HG03064 (cell line): ENCODE data around the gene CIB4.
"Not testable (repeated sequence)": the region's sequence is repeated elsewhere in the genome, so short reads cannot be mapped to it uniquely, and the experiment has no call there.

ENCODE experiments used
- ATAC-seq: cut with Tn5 transposase; IDR thresholded peaks from one replicate; pipeline ENCODE4 v1.9.1; 2021; ENCODE audit warnings: low read depth; ENCODE audit not compliant: unreplicated experiment

CIB4 gene

GRCh38 chr2:26574066-26574899 is 66.9 kb downstream of the CIB4 start:
- ATAC-seq, result no peak

GRCh38 chr2:26573241-26573925 is 67.8 kb downstream of the CIB4 start:
- no peak for ATAC-seq

- no peak for ATAC-seq
Measured at GRCh38 chr2:26572591-26572990, 68.6 kb downstream of the CIB4 start.

GRCh38 chr2:26571316-26571715 is 69.8 kb downstream of the CIB4 start:
- ATAC-seq, result no peak

GRCh38 chr2:26570083-26570430 is 71.1 kb downstream of the CIB4 start:
- no peak for ATAC-seq

- ATAC-seq, result no peak
Measured at GRCh38 chr2:26569216-26570082, 71.7 kb downstream of the CIB4 start.

GRCh38 chr2:26568076-26568890 is 72.9 kb downstream of the CIB4 start:
- ATAC-seq, result no peak

- no peak for ATAC-seq
Measured at GRCh38 chr2:26567534-26567933, 73.6 kb downstream of the CIB4 start.

GRCh38 chr2:26566731-26567130 is 74.4 kb downstream of the CIB4 start:
- not testable (repeated sequence) for ATAC-seq

GRCh38 chr2:26566081-26566375 is 75.1 kb downstream of the CIB4 start:
- no peak for ATAC-seq

GRCh38 chr2:26564121-26564644 is 77.0 kb downstream of the CIB4 start:
- no peak for ATAC-seq

GRCh38 chr2:26563686-26564085 is 77.5 kb downstream of the CIB4 start:
- no peak for ATAC-seq

- no peak for ATAC-seq
Measured at GRCh38 chr2:26562811-26563645, 78.1 kb downstream of the CIB4 start.

GRCh38 chr2:26561918-26562810 is 79.0 kb downstream of the CIB4 start:
- ATAC-seq, result no peak

- no peak for ATAC-seq
Measured at GRCh38 chr2:26561376-26561775, 79.8 kb downstream of the CIB4 start.

GRCh38 chr2:26560892-26561291 is 80.3 kb downstream of the CIB4 start:
- ATAC-seq, result no peak

GRCh38 chr2:26559556-26559955 is 81.6 kb downstream of the CIB4 start:
- no peak for ATAC-seq

- ATAC-seq, result no peak
Measured at GRCh38 chr2:26559044-26559405, 82.1 kb downstream of the CIB4 start.
